ENCODE data around the gene CENPO. TPM values are rescaled to one million over a fixed set of nuclear protein-coding genes. Genes with fewer than 3 reads are reported as not detected.

The CENPO gene
- total RNA-seq, 1 experiment from 2014 or later = 27.9 TPM

DNA sequence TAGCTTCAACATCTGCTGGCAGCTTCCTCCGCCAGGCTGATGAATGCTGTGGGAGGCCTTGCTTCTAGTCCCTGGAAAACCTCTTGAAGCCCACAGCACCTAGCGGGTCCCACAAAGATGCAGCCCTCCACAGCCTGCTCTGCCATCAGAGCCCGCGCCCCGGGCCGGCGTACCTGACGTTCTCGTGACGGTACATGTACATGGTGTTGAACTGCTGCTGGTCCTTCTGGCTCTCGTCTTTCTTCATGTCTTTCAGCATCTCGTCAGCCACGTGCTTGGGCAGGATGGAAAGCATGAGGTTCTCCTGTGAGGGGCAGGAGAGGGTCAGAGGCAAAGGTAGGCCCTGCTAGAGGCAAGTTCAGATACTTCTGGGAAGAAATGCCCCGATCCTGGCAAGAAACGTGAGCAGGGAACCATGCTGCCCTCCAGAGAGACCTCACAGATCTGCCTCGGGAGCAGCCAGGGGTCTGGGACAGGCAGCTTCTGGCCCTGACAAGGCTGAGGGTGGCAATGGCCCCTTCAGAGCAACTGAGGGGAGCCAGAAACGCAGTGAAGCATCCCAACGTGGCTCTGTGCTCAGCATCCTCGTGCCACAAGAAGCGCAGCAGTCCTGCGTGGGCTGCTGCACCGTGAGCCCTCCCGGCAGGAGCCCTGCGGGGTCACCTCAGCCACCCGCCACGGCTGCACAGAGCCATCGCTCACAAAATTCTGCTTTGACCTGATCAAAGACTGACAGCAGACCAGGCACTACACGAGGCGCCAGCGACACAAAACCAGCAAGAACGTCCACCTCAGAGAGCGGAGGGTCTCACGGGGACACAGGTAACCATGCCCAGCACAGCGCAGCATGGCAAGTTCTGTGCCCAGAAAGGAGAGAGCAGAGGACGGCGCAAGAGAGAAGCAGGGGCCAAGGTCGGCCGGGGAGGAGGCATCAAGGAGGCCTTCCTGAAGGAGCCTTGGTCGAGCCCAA lies 49.1 kb downstream of the CENPO start:
- TF ChIP-seq ELF1 (IDR thresholded peaks at IDR 0.05; ENCODE audit: borderline replicate concordance, low read depth) = no peak
- TF ChIP-seq, protein P1, sequence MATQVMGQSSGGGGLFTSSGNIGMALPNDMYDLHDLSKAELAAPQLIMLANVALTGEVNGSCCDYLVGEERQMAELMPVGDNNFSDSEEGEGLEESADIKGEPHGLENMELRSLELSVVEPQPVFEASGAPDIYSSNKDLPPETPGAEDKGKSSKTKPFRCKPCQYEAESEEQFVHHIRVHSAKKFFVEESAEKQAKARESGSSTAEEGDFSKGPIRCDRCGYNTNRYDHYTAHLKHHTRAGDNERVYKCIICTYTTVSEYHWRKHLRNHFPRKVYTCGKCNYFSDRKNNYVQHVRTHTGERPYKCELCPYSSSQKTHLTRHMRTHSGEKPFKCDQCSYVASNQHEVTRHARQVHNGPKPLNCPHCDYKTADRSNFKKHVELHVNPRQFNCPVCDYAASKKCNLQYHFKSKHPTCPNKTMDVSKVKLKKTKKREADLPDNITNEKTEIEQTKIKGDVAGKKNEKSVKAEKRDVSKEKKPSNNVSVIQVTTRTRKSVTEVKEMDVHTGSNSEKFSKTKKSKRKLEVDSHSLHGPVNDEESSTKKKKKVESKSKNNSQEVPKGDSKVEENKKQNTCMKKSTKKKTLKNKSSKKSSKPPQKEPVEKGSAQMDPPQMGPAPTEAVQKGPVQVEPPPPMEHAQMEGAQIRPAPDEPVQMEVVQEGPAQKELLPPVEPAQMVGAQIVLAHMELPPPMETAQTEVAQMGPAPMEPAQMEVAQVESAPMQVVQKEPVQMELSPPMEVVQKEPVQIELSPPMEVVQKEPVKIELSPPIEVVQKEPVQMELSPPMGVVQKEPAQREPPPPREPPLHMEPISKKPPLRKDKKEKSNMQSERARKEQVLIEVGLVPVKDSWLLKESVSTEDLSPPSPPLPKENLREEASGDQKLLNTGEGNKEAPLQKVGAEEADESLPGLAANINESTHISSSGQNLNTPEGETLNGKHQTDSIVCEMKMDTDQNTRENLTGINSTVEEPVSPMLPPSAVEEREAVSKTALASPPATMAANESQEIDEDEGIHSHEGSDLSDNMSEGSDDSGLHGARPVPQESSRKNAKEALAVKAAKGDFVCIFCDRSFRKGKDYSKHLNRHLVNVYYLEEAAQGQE (IDR thresholded peaks at IDR 0.05; ENCODE audit: low read depth) = no peak
- no peak for TF ChIP-seq RAD21 (IDR thresholded peaks at IDR 0.05; ENCODE audit: low read depth)
- no peak for TF ChIP-seq POLR2A (IDR thresholded peaks at IDR 0.05; ENCODE audit: borderline replicate concordance, extremely low read depth, insufficient read depth, insufficient read length)
- TF ChIP-seq, protein P2, sequence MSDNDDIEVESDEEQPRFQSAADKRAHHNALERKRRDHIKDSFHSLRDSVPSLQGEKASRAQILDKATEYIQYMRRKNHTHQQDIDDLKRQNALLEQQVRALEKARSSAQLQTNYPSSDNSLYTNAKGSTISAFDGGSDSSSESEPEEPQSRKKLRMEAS (IDR thresholded peaks at IDR 0.05) = no peak
- TF ChIP-seq, protein P3, sequence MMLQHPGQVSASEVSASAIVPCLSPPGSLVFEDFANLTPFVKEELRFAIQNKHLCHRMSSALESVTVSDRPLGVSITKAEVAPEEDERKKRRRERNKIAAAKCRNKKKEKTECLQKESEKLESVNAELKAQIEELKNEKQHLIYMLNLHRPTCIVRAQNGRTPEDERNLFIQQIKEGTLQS (IDR thresholded peaks at IDR 0.05) = no peak
- no peak for TF ChIP-seq SIN3A (IDR thresholded peaks at IDR 0.05; ENCODE audit: low read depth)
- TF ChIP-seq TCF7L2 (IDR thresholded peaks at IDR 0.05; ENCODE audit: borderline replicate concordance, extremely low read depth, insufficient read depth, insufficient read length) = no peak
- no peak for TF ChIP-seq YY1 (IDR thresholded peaks at IDR 0.05; ENCODE audit: extremely low read depth, insufficient replicate concordance, low read depth, low read length)
- TF ChIP-seq ZFX (IDR thresholded peaks at IDR 0.05) = no peak
- TF ChIP-seq EZH2phosphoT487 (IDR thresholded peaks at IDR 0.05; ENCODE audit: borderline replicate concordance) = no peak
- no peak for TF ChIP-seq JUND (IDR thresholded peaks at IDR 0.05)
- TF ChIP-seq, protein P4, sequence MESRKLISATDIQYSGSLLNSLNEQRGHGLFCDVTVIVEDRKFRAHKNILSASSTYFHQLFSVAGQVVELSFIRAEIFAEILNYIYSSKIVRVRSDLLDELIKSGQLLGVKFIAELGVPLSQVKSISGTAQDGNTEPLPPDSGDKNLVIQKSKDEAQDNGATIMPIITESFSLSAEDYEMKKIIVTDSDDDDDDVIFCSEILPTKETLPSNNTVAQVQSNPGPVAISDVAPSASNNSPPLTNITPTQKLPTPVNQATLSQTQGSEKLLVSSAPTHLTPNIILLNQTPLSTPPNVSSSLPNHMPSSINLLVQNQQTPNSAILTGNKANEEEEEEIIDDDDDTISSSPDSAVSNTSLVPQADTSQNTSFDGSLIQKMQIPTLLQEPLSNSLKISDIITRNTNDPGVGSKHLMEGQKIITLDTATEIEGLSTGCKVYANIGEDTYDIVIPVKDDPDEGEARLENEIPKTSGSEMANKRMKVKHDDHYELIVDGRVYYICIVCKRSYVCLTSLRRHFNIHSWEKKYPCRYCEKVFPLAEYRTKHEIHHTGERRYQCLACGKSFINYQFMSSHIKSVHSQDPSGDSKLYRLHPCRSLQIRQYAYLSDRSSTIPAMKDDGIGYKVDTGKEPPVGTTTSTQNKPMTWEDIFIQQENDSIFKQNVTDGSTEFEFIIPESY (IDR thresholded peaks at IDR 0.05; ENCODE audit: extremely low read depth, insufficient replicate concordance, low read length) = no peak
- Histone ChIP-seq H3K79me2 (ENCODE audit: insufficient read depth, low read length) (no peaks in the 10 kb centered on the region), H2AFZ (ENCODE audit: low read depth, low read length, poor library complexity, severe bottlenecking) (no peak overlapping the region), H3K9me2 (ENCODE audit: insufficient read depth) (no peaks in the 10 kb centered on the region), H3K36me3 (ENCODE audit: control insufficient read depth in 1 of 2, insufficient read depth in 2 of 2, low read length in 2 of 2) (no peaks in the 10 kb centered on the region; a peak in 1 of 4 replicates), H3K9me3 (ENCODE audit: control insufficient read depth in 1 of 2, insufficient read depth in 1 of 2, low read depth in 1 of 2, low read length in 2 of 2) (no peaks in the 10 kb centered on the region), H3K27me3 (ENCODE audit: insufficient read depth, low read length) (no peaks in the 10 kb centered on the region), H3K4me2 (ENCODE audit: low read length) (no peak overlapping the region), H3K4me3 (replicated peaks in 1 of 2; ENCODE audit: low read depth in 1 of 2, low read length in 2 of 2) (no peak overlapping the region), H3K27ac (ENCODE audit: low read depth, low read length) (no peak overlapping the region), H4K20me1 (ENCODE audit: insufficient read depth) (no peaks in the 10 kb centered on the region), H3K4me1 (ENCODE audit: control insufficient read depth in 1 of 2, insufficient read depth in 2 of 2, low read length in 2 of 2) (no peaks in the 10 kb centered on the region), H3K9ac (ENCODE audit: low read length) (no peak overlapping the region)
- no peak for DNase-seq (ENCODE audit: low read depth, low spot score)
- ATAC-seq = no peak
- ChIA-PET RAD21 (ENCODE audit: low non-redundant PET in 1 of 2, low total read pairs in 2 of 2, uncharacterized antibody in 2 of 2, unreplicated experiment in 2 of 2) (no interaction called here), POLR2A (no interaction called here), CTCF (no interaction called here)
- intact Hi-C loops (cut with micrococcal nuclease) = no loop called here
- no TSS peak for BruUV-seq (replicated peaks)
